Right renal cortex interstitium (tissue), 3 donors: Measurements from ENCODE around the gene MCF2L. TPM values are rescaled to one million over a fixed set of nuclear protein-coding genes. Genes with fewer than 3 reads are reported as not detected.

Experiments
- DNase-seq, 3 donors: peaks; one replicate each; pipeline ENCODE4 v3.0.0-alpha.2; 2013; ENCODE audit warnings: low read depth in 3 of 3, low spot score in 2 of 3
- polyA plus RNA-seq, 3 donors: library from polyadenylated mRNA; unstranded; fragments of 120-200 nt; gene quantifications; one replicate each; pipeline ENCODE4 v1.2.1, GENCODE V29; 2013; ENCODE audit not compliant: insufficient read length in 3 of 3

The MCF2L gene
- polyA plus RNA-seq, 3 donors, result 22.3 to 26.3 (median 26.2) TPM

DNA sequence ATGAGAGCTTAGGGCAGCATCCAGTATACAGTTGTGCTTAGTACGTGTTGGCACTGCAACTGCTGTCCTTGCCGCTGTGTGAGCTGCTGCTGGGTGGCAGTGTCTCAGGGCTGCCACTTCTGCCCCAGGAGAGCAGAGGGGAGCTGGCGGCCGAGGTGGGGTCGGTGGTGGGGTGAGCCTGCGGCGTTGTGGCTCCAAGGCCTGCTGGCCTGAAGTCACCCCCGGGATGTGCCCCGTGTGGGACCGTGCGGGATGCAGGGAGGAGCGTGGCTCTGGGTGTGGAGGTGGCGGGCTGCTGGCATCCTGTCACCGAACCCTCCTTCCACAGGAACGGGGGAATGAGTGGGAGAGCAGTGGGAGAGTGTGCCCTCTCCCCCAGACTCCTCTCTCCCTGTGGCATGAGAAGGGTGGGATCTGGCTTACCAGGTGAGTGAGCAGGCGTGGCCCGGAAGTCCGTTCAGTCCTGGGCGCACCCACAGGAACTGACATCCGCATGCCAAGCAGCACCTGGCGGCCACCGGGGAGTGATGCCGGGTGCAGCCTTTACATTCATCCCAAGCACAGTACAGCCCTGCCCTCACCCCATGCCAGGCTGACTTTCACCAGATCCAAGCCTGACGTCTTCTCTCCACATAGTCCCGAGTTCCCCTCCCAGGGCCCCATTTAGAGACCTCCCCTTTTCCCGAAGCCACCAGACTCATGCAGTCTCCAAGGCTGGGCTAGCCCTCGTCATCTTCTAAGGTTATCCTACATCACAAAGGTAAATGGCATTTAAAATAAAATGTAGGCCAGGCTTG, 26.6 kb downstream of the MCF2L start:
- DNase-seq, result no peak

GRCh38 chr13:112996671-112997091, 27.7 kb downstream of the MCF2L start:
- DNase-seq, result no peak

DNA sequence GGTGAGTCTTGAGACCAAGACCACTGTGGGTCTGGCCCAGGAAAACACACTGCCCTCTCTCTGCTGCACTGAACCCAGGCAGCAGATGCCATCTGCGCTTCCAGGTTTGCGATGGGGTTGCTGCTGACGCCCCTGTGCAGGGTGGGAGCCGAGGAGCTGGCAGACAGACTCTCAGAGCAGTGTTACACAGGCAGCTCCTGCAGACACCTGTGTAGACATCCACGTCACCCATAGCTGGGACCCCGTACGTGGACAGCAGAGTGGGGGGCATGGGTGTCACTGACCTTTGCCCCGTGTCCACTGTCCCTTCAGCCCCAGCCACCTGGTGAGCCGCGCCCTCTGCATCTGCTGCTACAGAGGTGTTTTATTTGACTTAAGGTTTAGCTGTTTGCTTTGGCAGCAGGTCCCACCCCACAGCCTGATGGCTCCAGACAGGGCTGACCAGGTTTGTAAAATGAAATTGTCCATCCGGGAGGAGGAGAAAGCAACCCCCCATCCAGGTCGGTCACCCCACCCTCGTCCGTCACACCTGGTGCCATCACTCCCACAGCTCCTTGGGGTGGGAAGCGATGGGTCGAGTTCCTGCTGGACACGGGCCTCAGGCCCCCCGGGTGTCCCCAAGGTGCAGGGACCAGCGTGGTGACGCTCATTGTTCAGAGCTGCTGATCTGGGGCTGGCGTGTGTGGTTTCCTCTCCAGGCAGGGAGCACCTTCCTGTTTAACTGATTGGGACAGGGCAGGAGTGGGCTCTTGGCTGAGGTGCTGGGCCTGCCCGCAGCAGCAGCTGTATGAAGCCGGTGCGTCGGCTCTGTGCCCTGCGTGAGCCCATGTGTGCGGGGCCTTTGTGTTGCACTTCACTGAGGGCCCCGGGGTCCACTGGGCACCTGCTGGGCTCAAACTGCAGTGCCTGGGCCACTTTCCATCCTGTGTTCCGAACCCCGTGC, 28.4 kb downstream of the MCF2L start:
- no peak for DNase-seq

DNA sequence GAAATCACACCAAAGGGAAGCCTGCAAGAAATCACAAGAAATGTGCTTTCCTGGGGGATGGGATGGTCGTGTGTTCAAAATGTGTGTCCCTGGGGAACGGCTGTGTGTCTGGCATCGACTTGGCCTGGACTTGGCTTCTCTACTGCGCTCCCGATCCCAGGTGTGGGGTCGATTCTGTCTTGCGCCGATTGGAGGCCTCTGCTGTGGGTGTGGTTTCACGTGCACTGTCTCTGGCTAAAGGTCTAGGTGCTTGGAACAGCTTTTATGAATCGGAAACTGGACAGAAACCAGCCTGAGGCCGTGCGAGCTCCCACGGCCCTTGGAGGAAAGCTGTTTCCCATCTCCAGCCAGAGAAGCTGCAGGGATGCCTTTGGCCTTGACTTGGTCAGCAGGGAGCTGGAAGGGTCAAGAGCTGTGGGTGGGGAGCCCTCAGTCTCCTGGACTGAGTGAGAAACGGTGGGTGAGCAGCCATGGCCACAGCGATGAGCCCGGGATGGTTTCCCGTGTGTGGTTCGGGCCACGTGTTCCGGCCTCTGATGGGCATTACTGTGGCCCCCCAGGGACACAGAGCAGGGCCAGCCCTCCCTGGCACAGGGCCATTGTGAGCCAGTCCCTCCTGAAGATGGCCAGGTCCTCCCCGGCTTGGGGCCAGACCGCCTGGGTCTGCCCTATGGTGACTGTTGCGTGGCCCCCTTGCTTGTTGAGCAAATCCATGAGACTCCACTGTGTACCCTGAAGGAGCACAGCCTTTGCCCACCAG, 29.7 kb downstream of the MCF2L start:
- DNase-seq, result no peak

- no peak for DNase-seq
These were observed 30.6 kb downstream of the MCF2L start for GRCh38 chr13:112999414-113000177.

- no peak for DNase-seq
These were observed 31.6 kb downstream of the MCF2L start for GRCh38 chr13:113000575-113000974.

GRCh38 chr13:113001241-113002140, 32.5 kb downstream of the MCF2L start:
- DNase-seq, result peak in 2 of 3 donors; percentile 38 to 77

DNA sequence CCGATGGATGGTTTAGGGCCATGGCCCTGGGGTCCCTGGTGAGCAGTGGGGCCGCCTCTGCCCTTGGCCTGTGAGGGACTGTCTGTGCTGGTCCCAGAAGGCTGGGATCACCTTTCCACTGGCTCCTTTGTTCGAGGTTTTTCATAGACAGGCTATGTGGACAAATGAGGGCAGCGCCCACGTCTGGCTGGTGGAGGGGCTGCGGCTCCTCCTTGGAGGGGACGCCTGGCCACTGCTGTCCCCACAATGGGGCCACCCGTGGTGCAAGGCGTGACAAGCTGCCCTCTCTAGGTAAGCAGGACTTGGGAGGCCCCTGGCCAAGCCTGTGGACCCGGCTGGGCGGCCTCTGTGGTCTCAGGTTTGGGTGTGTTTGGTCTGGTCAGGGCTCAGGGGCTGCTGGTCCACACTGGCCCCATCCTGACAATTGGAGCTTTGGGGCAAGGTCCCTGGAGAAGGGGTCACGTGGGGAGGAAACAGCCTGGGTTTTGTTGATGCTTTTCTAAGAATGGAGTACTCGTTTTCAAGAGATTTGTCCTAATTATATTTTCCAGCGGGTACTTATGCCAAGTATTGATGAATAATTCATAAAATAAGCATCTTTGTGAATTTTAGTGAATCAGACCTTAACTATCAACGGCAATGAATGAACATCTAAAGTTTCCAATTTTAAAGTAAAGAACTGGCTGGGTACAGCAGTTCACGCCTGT, 33.3 kb downstream of the MCF2L start:
- no peak for DNase-seq

DNA sequence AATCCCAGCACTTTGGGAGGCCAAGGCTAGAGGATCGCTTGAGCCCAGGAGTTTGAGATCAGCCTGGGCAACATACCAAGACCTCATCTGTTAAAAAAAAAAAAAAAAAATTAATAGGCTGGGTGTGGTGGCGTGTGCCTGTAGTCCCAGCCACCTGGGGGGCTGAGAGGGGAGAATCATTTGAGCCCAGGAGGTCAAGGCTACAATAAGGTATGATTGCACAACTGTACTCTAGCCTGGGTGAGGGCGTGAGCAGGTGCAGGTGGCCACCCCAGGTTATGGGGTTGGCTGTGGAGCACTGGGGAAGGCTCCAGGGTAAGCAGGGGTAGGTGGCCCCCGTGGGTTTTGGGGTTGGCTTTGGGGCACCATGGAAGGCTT, 33.9 kb downstream of the MCF2L start:
- no peak for DNase-seq

GRCh38 chr13:113004126-113004525, 35.1 kb downstream of the MCF2L start:
- DNase-seq, result no peak

GRCh38 chr13:113005076-113005865, 36.3 kb downstream of the MCF2L start:
- DNase-seq, result no peak

GRCh38 chr13:113005997-113006396, 37.0 kb downstream of the MCF2L start:
- no peak for DNase-seq

DNA sequence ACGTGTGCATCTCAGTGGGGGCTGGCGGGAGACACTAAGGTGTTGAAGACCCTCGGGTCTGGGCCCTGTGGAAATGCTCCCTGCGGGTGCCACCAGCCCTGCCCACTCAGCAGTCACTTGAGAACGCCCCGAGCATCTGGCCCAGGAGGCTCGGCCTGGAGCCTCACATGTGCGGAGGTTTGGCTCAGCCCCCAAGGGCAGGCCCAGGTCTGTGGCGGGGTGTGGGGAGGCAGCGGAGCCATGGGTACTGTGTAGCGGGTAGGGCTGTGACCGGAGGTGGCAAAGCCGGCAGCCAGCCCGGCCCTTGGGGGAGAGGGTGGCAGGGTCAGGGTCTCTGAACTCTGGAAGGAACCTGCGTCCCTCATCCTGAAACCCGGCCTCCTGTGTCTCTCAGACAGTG, 37.6 kb downstream of the MCF2L start:
- DNase-seq, result no peak

- DNase-seq, result no peak
These were observed 39.8 kb downstream of the MCF2L start for GRCh38 chr13:113008851-113009250.

DNA sequence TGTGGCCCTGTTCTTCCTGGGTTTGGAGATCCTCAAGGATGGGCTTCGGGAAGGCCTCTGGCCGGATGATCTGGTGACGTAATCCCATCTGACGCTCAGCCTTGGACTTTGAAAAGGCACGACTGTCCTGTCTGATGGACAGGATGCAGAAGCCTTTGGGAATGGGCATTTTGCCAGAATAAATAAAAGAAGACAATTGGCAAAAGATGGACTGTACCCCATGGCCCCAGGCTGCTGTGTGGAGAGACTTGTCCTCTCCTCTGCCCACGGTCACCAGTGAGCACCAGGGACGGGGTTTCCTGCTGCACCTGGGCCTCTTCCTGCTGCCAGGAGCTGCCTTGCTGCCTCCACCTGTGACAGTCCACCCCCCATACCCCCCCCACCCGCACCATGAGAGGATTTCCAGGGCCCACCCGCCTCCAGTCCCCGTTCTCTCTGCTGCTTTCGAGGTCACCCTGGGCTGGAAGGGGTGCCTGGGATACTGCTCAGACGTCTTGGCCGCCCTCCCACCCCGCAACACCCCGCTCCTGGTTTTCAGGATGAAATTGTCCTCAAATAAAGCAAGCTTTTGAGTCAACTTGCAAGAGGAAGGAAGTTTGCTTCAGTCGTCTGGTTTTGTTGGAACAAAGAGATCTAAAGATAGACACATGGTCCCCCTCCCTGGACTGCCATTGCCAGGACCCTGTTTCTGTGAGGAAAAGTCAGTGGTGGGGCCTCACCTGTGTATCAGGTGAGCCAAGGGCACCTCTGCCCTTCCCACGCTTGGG, 40.9 kb downstream of the MCF2L start:
- no peak for DNase-seq

GRCh38 chr13:113010510-113010865, 41.5 kb downstream of the MCF2L start:
- no peak for DNase-seq

DNA sequence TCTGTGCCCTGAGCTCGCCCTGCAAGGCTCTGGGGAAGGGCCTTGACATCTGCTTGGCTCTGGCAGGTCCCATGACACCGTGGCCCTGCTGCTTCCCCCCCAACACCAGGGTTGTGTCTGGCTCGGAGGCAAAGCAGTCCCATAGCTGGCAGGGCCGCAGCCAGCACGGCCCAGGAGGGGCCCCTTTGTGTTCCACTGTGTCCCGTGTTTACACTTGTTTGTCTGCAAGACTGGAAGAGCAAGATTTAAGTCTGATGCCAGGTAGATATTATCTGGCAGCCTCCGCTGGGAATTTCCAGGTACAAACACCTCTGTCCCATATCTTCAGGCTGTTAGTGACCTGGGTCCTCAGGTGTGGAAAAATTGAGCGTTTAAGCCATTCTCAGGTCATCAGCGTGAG, 44.3 kb downstream of the MCF2L start:
- no peak for DNase-seq
